ENCODE measurements around the gene YES1.
A peak's percentile ranks its signal among the peaks of the same experiment; 100 is the strongest.

The YES1 gene

GRCh38 chr18:725646-726045 is 86.4 kb downstream of the YES1 start:
- no peak for DNase-seq (ENCODE audit: low read depth in 2 of 2)

- DNase-seq (ENCODE audit: low read depth in 2 of 2), result no peak
Observed at GRCh38 chr18:723541-724080, 88.4 kb downstream of the YES1 start.

- no peak for DNase-seq (ENCODE audit: low read depth in 2 of 2)
Observed at GRCh38 chr18:717003-717402, 95.0 kb downstream of the YES1 start.

- peak in 1 of 2 donors; percentile 44 for DNase-seq (ENCODE audit: low read depth in 2 of 2)
Observed at GRCh38 chr18:715626-716025, 96.4 kb downstream of the YES1 start.

- DNase-seq (ENCODE audit: low read depth in 2 of 2), result no peak
Observed at GRCh38 chr18:713135-713490, 98.9 kb downstream of the YES1 start.

GRCh38 chr18:712401-713134 is 99.5 kb downstream of the YES1 start, which contains the start of gene ENOSF1:
TSS of gene ENOSF1 (minus strand) at chr18:712630. CDS start at chr18:712587, 43 bp downstream.
- DNase-seq (ENCODE audit: low read depth in 2 of 2), result peak; percentile 66 to 80

GRCh38 chr18:711657-712400 is 100.2 kb downstream of the YES1 start:
- DNase-seq (ENCODE audit: low read depth in 2 of 2), result peak; percentile 65 to 74

GRCh38 chr18:711310-711656 is 100.8 kb downstream of the YES1 start:
- no peak for DNase-seq (ENCODE audit: low read depth in 2 of 2)

GRCh38 chr18:710418-711300 is 101.4 kb downstream of the YES1 start:
- no peak for DNase-seq (ENCODE audit: low read depth in 2 of 2)

- DNase-seq (ENCODE audit: low read depth in 2 of 2), result no peak
Observed at GRCh38 chr18:709771-710170, 102.3 kb downstream of the YES1 start.

- DNase-seq (ENCODE audit: low read depth in 2 of 2), result no peak
Observed at GRCh38 chr18:708096-708495, 103.9 kb downstream of the YES1 start.

GRCh38 chr18:706405-706804 is 105.6 kb downstream of the YES1 start:
- DNase-seq (ENCODE audit: low read depth in 2 of 2), result no peak

- DNase-seq (ENCODE audit: low read depth in 2 of 2), result no peak
Observed at GRCh38 chr18:703213-703967, 108.7 kb downstream of the YES1 start.

- no peak for DNase-seq (ENCODE audit: low read depth in 2 of 2)
Observed at GRCh38 chr18:697800-698199, 114.2 kb downstream of the YES1 start.

GRCh38 chr18:697012-697411 is 115.0 kb downstream of the YES1 start:
- DNase-seq (ENCODE audit: low read depth in 2 of 2), result no peak

- DNase-seq (ENCODE audit: low read depth in 2 of 2), result no peak
Observed at GRCh38 chr18:693466-694187, 118.4 kb downstream of the YES1 start.

GRCh38 chr18:692824-693223 is 119.2 kb downstream of the YES1 start:
- no peak for DNase-seq (ENCODE audit: low read depth in 2 of 2)

GRCh38 chr18:688323-688722 is 123.7 kb downstream of the YES1 start:
- no peak for DNase-seq (ENCODE audit: low read depth in 2 of 2)

- no peak for DNase-seq (ENCODE audit: low read depth in 2 of 2)
Observed at GRCh38 chr18:686339-687111, 125.5 kb downstream of the YES1 start.

GRCh38 chr18:685438-685837 is 126.6 kb downstream of the YES1 start:
- DNase-seq (ENCODE audit: low read depth in 2 of 2), result no peak
